ENCODE measurements around the gene COL21A1.

The COL21A1 gene

GRCh38 chr6:56096541-56096940 is 150.8 kb downstream of the COL21A1 start:
- Histone ChIP-seq H3K36me3 (no peaks in the 10 kb centered on the region), H3K4me2 (no peak overlapping the region), H3K4me3 (no peak overlapping the region), H3K9ac (no peak overlapping the region), H3K9me3 (no peaks in the 10 kb centered on the region), H4K20me1 (no peaks in the 10 kb centered on the region), H3K27ac (no peak overlapping the region), H3K4me1 (no peaks in the 10 kb centered on the region), H3K27me3 (no peaks in the 10 kb centered on the region)
- TF ChIP-seq Cebpa-rat (IDR thresholded peaks at IDR 0.05), result no peak

GRCh38 chr6:56093776-56094175 is 153.6 kb downstream of the COL21A1 start:
- H3K4me2 ChIP-seq, result no peak overlapping the region
- H4K20me1 ChIP-seq, result no peaks in the 10 kb centered on the region
- no peaks in the 10 kb centered on the region for H3K4me1 ChIP-seq
- no peak overlapping the region for H3K9ac ChIP-seq
- H3K9me3 ChIP-seq, result no peaks in the 10 kb centered on the region
- no peak overlapping the region for H3K4me3 ChIP-seq
- TF ChIP-seq Cebpa-rat (IDR thresholded peaks at IDR 0.05), result no peak
- no peaks in the 10 kb centered on the region for H3K27me3 ChIP-seq
- H3K36me3 ChIP-seq, result no peaks in the 10 kb centered on the region
- no peak overlapping the region for H3K27ac ChIP-seq

GRCh38 chr6:56091159-56091869 is 156.1 kb downstream of the COL21A1 start:
- H3K9ac ChIP-seq, result no peak overlapping the region
- TF ChIP-seq Cebpa-rat (IDR thresholded peaks at IDR 0.05), result no peak
- no peak overlapping the region for H3K27ac ChIP-seq

GRCh38 chr6:56088641-56089040 is 158.7 kb downstream of the COL21A1 start:
- H3K36me3 ChIP-seq, result no peaks in the 10 kb centered on the region
- H3K27me3 ChIP-seq, result no peaks in the 10 kb centered on the region
- H3K9me3 ChIP-seq, result no peaks in the 10 kb centered on the region
- no peaks in the 10 kb centered on the region for H4K20me1 ChIP-seq
- no peak overlapping the region for H3K27ac ChIP-seq
- no peak for TF ChIP-seq Cebpa-rat (IDR thresholded peaks at IDR 0.05)
- H3K4me2 ChIP-seq, result no peak overlapping the region
- no peaks in the 10 kb centered on the region for H3K4me1 ChIP-seq
- no peak overlapping the region for H3K9ac ChIP-seq
- H3K4me3 ChIP-seq, result no peak overlapping the region

More at GRCh38 chr6:56091159-56091869, 156.1 kb downstream of the COL21A1 start:
- no peaks in the 10 kb centered on the region for H3K36me3 ChIP-seq
- no peaks in the 10 kb centered on the region for H4K20me1 ChIP-seq
- no peaks in the 10 kb centered on the region for H3K27me3 ChIP-seq
- H3K4me2 ChIP-seq, result no peak overlapping the region
- H3K4me3 ChIP-seq, result no peak overlapping the region
- H3K4me1 ChIP-seq, result no peaks in the 10 kb centered on the region
- no peaks in the 10 kb centered on the region for H3K9me3 ChIP-seq

- no peak overlapping the region for H3K9ac ChIP-seq
- no peaks in the 10 kb centered on the region for H4K20me1 ChIP-seq
- no peak overlapping the region for H3K4me2 ChIP-seq
- no peaks in the 10 kb centered on the region for H3K9me3 ChIP-seq
- no peak overlapping the region for H3K4me3 ChIP-seq
- H3K4me1 ChIP-seq, result no peaks in the 10 kb centered on the region
- H3K27me3 ChIP-seq, result no peaks in the 10 kb centered on the region
- no peak overlapping the region for H3K27ac ChIP-seq
- no peaks in the 10 kb centered on the region for H3K36me3 ChIP-seq
- TF ChIP-seq Cebpa-rat (IDR thresholded peaks at IDR 0.05), result no peak
Observed at GRCh38 chr6:56087421-56087820, 160.0 kb downstream of the COL21A1 start.

- H3K4me1 ChIP-seq, result no peaks in the 10 kb centered on the region
- no peak for TF ChIP-seq Cebpa-rat (IDR thresholded peaks at IDR 0.05)
- H3K4me2 ChIP-seq, result no peak overlapping the region
- no peaks in the 10 kb centered on the region for H3K27me3 ChIP-seq
- no peaks in the 10 kb centered on the region for H3K36me3 ChIP-seq
- no peak overlapping the region for H3K9ac ChIP-seq
- H3K9me3 ChIP-seq, result no peaks in the 10 kb centered on the region
- no peak overlapping the region for H3K4me3 ChIP-seq
- no peak overlapping the region for H3K27ac ChIP-seq
- no peaks in the 10 kb centered on the region for H4K20me1 ChIP-seq
Observed at GRCh38 chr6:56079751-56080540, 167.4 kb downstream of the COL21A1 start.

- no peaks in the 10 kb centered on the region for H3K36me3 ChIP-seq
- H3K4me2 ChIP-seq, result no peak overlapping the region
- H4K20me1 ChIP-seq, result no peaks in the 10 kb centered on the region
- no peak overlapping the region for H3K27ac ChIP-seq
- no peaks in the 10 kb centered on the region for H3K27me3 ChIP-seq
- H3K4me3 ChIP-seq, result no peak overlapping the region
- no peaks in the 10 kb centered on the region for H3K9me3 ChIP-seq
- TF ChIP-seq Cebpa-rat (IDR thresholded peaks at IDR 0.05), result no peak
- H3K9ac ChIP-seq, result no peak overlapping the region
- peaks cover 5% of the 10 kb centered on the region for H3K4me1 ChIP-seq
Observed at GRCh38 chr6:56076033-56076432, 171.3 kb downstream of the COL21A1 start.

- Histone ChIP-seq H3K4me1 (peaks cover 5% of the 10 kb centered on the region), H3K9me3 (no peaks in the 10 kb centered on the region), H3K9ac (no peak overlapping the region), H4K20me1 (no peaks in the 10 kb centered on the region), H3K27ac (no peak overlapping the region), H3K4me3 (no peak overlapping the region), H3K4me2 (no peak overlapping the region), H3K27me3 (no peaks in the 10 kb centered on the region), H3K36me3 (no peaks in the 10 kb centered on the region)
- no peak for TF ChIP-seq Cebpa-rat (IDR thresholded peaks at IDR 0.05)
Observed at GRCh38 chr6:56073761-56074160, 173.6 kb downstream of the COL21A1 start.

- no peak overlapping the region for H3K27ac ChIP-seq
Observed at GRCh38 chr6:56073315-56073714, 174.1 kb downstream of the COL21A1 start.

GRCh38 chr6:56072856-56073255 is 174.5 kb downstream of the COL21A1 start:
- no peaks in the 10 kb centered on the region for H4K20me1 ChIP-seq
- peaks cover 5% of the 10 kb centered on the region for H3K4me1 ChIP-seq
- H3K4me2 ChIP-seq, result no peak overlapping the region
- H3K9ac ChIP-seq, result no peak overlapping the region
- no peaks in the 10 kb centered on the region for H3K27me3 ChIP-seq
- TF ChIP-seq Cebpa-rat (IDR thresholded peaks at IDR 0.05), result no peak
- H3K36me3 ChIP-seq, result no peaks in the 10 kb centered on the region
- H3K9me3 ChIP-seq, result no peaks in the 10 kb centered on the region
- no peak overlapping the region for H3K27ac ChIP-seq
- no peak overlapping the region for H3K4me3 ChIP-seq

More at GRCh38 chr6:56073315-56073714, 174.1 kb downstream of the COL21A1 start:
- Histone ChIP-seq H3K9me3 (no peaks in the 10 kb centered on the region), H3K36me3 (no peaks in the 10 kb centered on the region), H3K27me3 (no peaks in the 10 kb centered on the region), H3K9ac (no peak overlapping the region), H3K4me3 (no peak overlapping the region), H3K4me1 (peaks cover 5% of the 10 kb centered on the region), H3K4me2 (no peak overlapping the region), H4K20me1 (no peaks in the 10 kb centered on the region)
- TF ChIP-seq Cebpa-rat (IDR thresholded peaks at IDR 0.05), result no peak
